GM12878 (cell line): ENCODE measurements around the gene RCN1. TPM values are rescaled to one million over a fixed set of nuclear protein-coding genes. Genes with fewer than 3 reads are reported as not detected.

ENCODE experiments used
- ATAC-seq: fragments of 200-7000 bp; cut with Tn5 transposase; 3 replicates; pipeline ENCODE4 v1.9.1; 2020; ENCODE audit warnings: mild to moderate bottlenecking, moderate library complexity
- BruUV-seq: library from RNA; stranded (reverse); fragments of 400-500 nt; replicated peaks from 2 replicates; lab custom pipeline; 2021; lab: Mats Ljungman, UMichigan
- CTCF ChIA-PET: fragments of 300-600 bp; sonication (Branson Sonifier 250); formaldehyde crosslinking; extraction: SDS; loops from one replicate; lab custom pipeline; 2021; ENCODE audit warnings: inconsistent platforms; lab: Yijun Ruan, JAX
- POLR2A ChIA-PET: fragments of 350-600 bp; formaldehyde crosslinking; extraction: SDS; loops from one replicate; lab custom pipeline; 2021; ENCODE audit warnings: inconsistent platforms; lab: Charles Lee
- RAD21 ChIA-PET: fragments of 300-600 bp; sonication (Branson Sonifier 250); formaldehyde crosslinking; loops from one replicate; lab custom pipeline; 2023; ENCODE audit warnings: antibody characterized with exemption; ENCODE audit not compliant: unreplicated experiment; lab: Charles Lee
- SMC1A ChIA-PET: fragments of 300-600 bp; sonication (Branson Sonifier 250); formaldehyde crosslinking; loops from one replicate; lab custom pipeline; 2023; ENCODE audit not compliant: unreplicated experiment, uncharacterized antibody; lab: Charles Lee
- DNase-seq: peaks from one replicate; pipeline ENCODE4 v3.0.0-alpha.2; 2011; ENCODE audit warnings: low read depth, low spot score
- FAIRE-seq: peaks from 3 replicates; lab custom pipeline; 2011; peaks lifted over from hg19 to GRCh38; lab: Jason Lieb, UNC
- H2AFZ ChIP-seq: 2 replicates; pipeline ENCODE4 v1.6.0; 2011; ENCODE audit warnings: low read depth, low read length, control low read depth; ENCODE audit not compliant: control insufficient read depth
- H3K27ac ChIP-seq: 2 replicates; pipeline ENCODE4 v1.5.1; 2011; ENCODE audit warnings: control low read depth; ENCODE audit not compliant: control insufficient read depth, insufficient read depth
- H3K27me3 ChIP-seq, 2 experiments: replicated peaks in 1 of 2; 2 replicates each; pipeline versions ENCODE4 v1.6.0 to v1.6.1; 2011; ENCODE audit warnings: low read length in 1 of 2; ENCODE audit not compliant: control insufficient read depth in 2 of 2, insufficient read depth in 2 of 2
- H3K36me3 ChIP-seq, 2 experiments: 2 replicates each; pipeline ENCODE4 v1.5.1; 2011; ENCODE audit warnings: low read length in 1 of 2; ENCODE audit not compliant: control insufficient read depth in 2 of 2, insufficient read depth in 2 of 2
- H3K4me1 ChIP-seq: 2 replicates; pipeline ENCODE4 v1.6.1; 2011; ENCODE audit warnings: mild to moderate bottlenecking, low read length, moderate library complexity, mixed read lengths; ENCODE audit not compliant: control insufficient read depth, insufficient read depth
- H3K4me2 ChIP-seq: 2 replicates; pipeline ENCODE4 v1.6.0; 2011; ENCODE audit warnings: control low read depth; ENCODE audit not compliant: control insufficient read depth, insufficient read depth
- H3K4me3 ChIP-seq: fragments of 200-600 bp; sonication (generic); 2 replicates; pipeline ENCODE4 v1.5.1; 2016
- H3K79me2 ChIP-seq: 2 replicates; pipeline ENCODE4 v1.6.0; 2011; ENCODE audit warnings: low read length; ENCODE audit not compliant: control insufficient read depth, insufficient read depth
- H3K9ac ChIP-seq: 2 replicates; pipeline ENCODE4 v1.8.0; 2011; ENCODE audit warnings: low read length, control low read depth, mixed read lengths; ENCODE audit not compliant: control insufficient read depth, insufficient read depth
- H3K9me3 ChIP-seq: replicated peaks from 3 replicates; pipeline ENCODE4 v1.5.1; 2011; ENCODE audit warnings: mild to moderate bottlenecking, low read length; ENCODE audit not compliant: control insufficient read depth, insufficient read depth
- H4K20me1 ChIP-seq: 2 replicates; pipeline ENCODE4 v1.6.0; 2011; ENCODE audit not compliant: control insufficient read depth, insufficient read depth
- CEBPZ ChIP-seq: fragments of 150-350 bp; IDR thresholded peaks from 2 replicates; pipeline ENCODE4 v1.6.1; 2016; ENCODE audit warnings: low read depth, low read length
- NR2F1 ChIP-seq: fragments of 450-650 bp; conservative IDR thresholded peaks from 2 replicates; pipeline ENCODE4 v1.6.1; 2017; ENCODE audit warnings: mild to moderate bottlenecking
- PKNOX1 ChIP-seq: fragments of 450-650 bp; IDR thresholded peaks from 2 replicates; pipeline ENCODE4 v1.6.1; 2016; ENCODE audit warnings: mild to moderate bottlenecking
- RB1 ChIP-seq: fragments of 450-650 bp; formaldehyde crosslinking; IDR thresholded peaks from 2 replicates; pipeline ENCODE4 v1.6.1; 2017; ENCODE audit warnings: mild to moderate bottlenecking, borderline replicate concordance
- RCOR1 ChIP-seq: conservative IDR thresholded peaks from 2 replicates; pipeline ENCODE4 v1.6.1; 2012; ENCODE audit warnings: low read depth, low read length, improper control_type of control experiment
- SUZ12 ChIP-seq: fragments of 200-600 bp; sonication (generic); IDR thresholded peaks from one replicate; pipeline ENCODE4 v1.6.1; 2018; ENCODE audit warnings: antibody characterized with exemption, mild to moderate bottlenecking; ENCODE audit not compliant: unreplicated experiment
- TCF3 ChIP-seq: IDR thresholded peaks from 2 replicates; pipeline ENCODE4 v1.6.1; 2012; ENCODE audit warnings: low read depth, mild to moderate bottlenecking, low read length, borderline replicate concordance; ENCODE audit not compliant: insufficient read depth
- ZNF384 ChIP-seq: IDR thresholded peaks from 2 replicates; pipeline ENCODE4 v1.6.1; 2012; ENCODE audit warnings: low read depth, mild to moderate bottlenecking, low read length, improper control_type of control experiment, borderline replicate concordance
- WGBS: methylation state at CpG from one replicate; pipeline ENCODE4 v1.1.6; 2016; ENCODE audit warnings: low lambda C conversion rate; ENCODE audit not compliant: insufficient replicate concordance, insufficient coverage; ENCODE audit errors: missing lambda C conversion rate; 5-methylcytosine and 5-hydroxymethylcytosine counted together
- in situ Hi-C: fragments of 300-500 bp; cut with MboI; formaldehyde crosslinking; loops from 9 replicates; pipeline ENCODE4 v1.14.3; 2018; ENCODE audit warnings: mixed read lengths
- intact Hi-C: fragments of 100-400 bp; cut with micrococcal nuclease; formaldehyde crosslinking; loops from one replicate; pipeline ENCODE4 v1.14.2; 2022; ENCODE audit not compliant: unreplicated experiment
- polyA plus RNA-seq, 11 experiments: library from polyadenylated mRNA; depleted of rRNA in 4 of 11; unstranded in 6 of 11; stranded (reverse) in 5 of 11; fragments of >200 nt; fragmentation: Nextera tagmentation in 4 of 11; fragmentation: Illumina TruSeq in 1 of 11; extraction: Ambion mirVana in 4 of 11; extraction: Trizol in 1 of 11; gene quantifications; 1 replicate in 1 of 11; 2 replicates in 10 of 11; pipeline versions ENCODE4 v1.2.1 to v1.2.3, GENCODE V29; 2011 to 2016; ENCODE audit warnings: inconsistent platforms in 2 of 11, missing spikeins in 2 of 11, low read depth in 1 of 11
- total RNA-seq, 4 experiments: library from RNA; depleted of rRNA in 3 of 4; stranded (reverse); fragments of >200 nt in 3 of 4; fragmentation: Illumina TruSeq in 1 of 4; extraction: Trizol in 1 of 4; gene quantifications; 2 replicates each; pipeline versions ENCODE4 v1.2.1 to v1.2.3, GENCODE V29; 2013 to 2021

Gene RCN1
- total and polyA plus RNA-seq, 10 of the 15 experiments (the other 5 are each of a cell fraction or from before 2014, with no cell fraction given), result 17.6 to 76.7 (median 56.4) TPM

- no peak for TF ChIP-seq CEBPZ
- no peak for TF ChIP-seq TCF3
- no peak for TF ChIP-seq SUZ12
- TF ChIP-seq ZNF384, result no peak
- no peak for TF ChIP-seq RCOR1
Measured at GRCh38 chr11:32088117-32088941, 2.5 kb upstream of the RCN1 start (continued).

- no peaks in the 10 kb centered on the region; the same call in 2 of the 3 replicates for H3K9me3 ChIP-seq
- H3K27me3 ChIP-seq, result no peaks in the 10 kb centered on the region
- ChIA-PET POLR2A (no interaction called here), RAD21 (no interaction called here), CTCF (no interaction called here), SMC1A (no interaction called here)
- in situ Hi-C loops (loop anchor here (25.0 kb wide), 1 partner anchor 1755 kb away; no protein-coding TSS in a partner anchor), intact Hi-C loops (loop anchor here (2.0 kb wide), 1 partner anchor 14 kb away; no protein-coding TSS in a partner anchor)
- peaks cover 65% of the 10 kb centered on the region for H3K79me2 ChIP-seq
- ATAC-seq, result no peak
- H3K27ac ChIP-seq, result peak overlapping the region; percentile 95
- DNase-seq, result no peak
- FAIRE-seq, result no peak
- peak overlapping the region; percentile 94 for H3K4me3 ChIP-seq
- H3K4me2 ChIP-seq, result peak overlapping the region; percentile 51
- no peak overlapping the region for H2AFZ ChIP-seq
- BruUV-seq, result TSS peak; percentile 51
- WGBS, result 95% methylated on average over 4 of the region's 4 CpGs
- peak overlapping the region; percentile 94 for H3K9ac ChIP-seq
- H4K20me1 ChIP-seq, result no peaks in the 10 kb centered on the region
- TF ChIP-seq NR2F1, result 0 out of 2 replicates have a peak, but pooled peaks have one; percentile 24
- peak; percentile 29; the same call in 1 of the 2 replicates for TF ChIP-seq PKNOX1
- TF ChIP-seq RB1, result no peak
- H3K36me3 ChIP-seq, result peaks cover 2 to 6% of the 10 kb centered on the region in 2 experiments; a peak in 3 of 4 replicates
- peaks cover 13% of the 10 kb centered on the region for H3K4me1 ChIP-seq
Measured at GRCh38 chr11:32092581-32093170, 1.8 kb downstream of the RCN1 start.
